Adrenal gland (tissue), 5 donors: ENCODE results near the gene DIPK1C.

ENCODE experiments used
- POLR2A ChIP-seq, 2 donors: fragments of 450-650 bp; IDR thresholded peaks; one replicate each; pipeline ENCODE4 v1.6.1; 2017; ENCODE audit warnings: antibody characterized with exemption in 2 of 2, mild to moderate bottlenecking in 2 of 2, moderate library complexity in 1 of 2
- TF ChIP-seq, protein P1 (sequence below), 6 experiments: fragments of 450-650 bp in 4 of 6; fragments of 200-600 bp in 2 of 6; sonication (generic) in 1 of 6; IDR thresholded peaks; 1 replicate in 5 of 6; 2 replicates in 1 of 6; pipeline versions ENCODE4 v1.5.1 to v1.8.0; 2016 to 2021; ENCODE audit warnings: antibody characterized with exemption in 6 of 6, mild to moderate bottlenecking in 2 of 6, moderate library complexity in 1 of 6
- donor health status: DM: no; HTN: no; CAD: no.

DNA sequence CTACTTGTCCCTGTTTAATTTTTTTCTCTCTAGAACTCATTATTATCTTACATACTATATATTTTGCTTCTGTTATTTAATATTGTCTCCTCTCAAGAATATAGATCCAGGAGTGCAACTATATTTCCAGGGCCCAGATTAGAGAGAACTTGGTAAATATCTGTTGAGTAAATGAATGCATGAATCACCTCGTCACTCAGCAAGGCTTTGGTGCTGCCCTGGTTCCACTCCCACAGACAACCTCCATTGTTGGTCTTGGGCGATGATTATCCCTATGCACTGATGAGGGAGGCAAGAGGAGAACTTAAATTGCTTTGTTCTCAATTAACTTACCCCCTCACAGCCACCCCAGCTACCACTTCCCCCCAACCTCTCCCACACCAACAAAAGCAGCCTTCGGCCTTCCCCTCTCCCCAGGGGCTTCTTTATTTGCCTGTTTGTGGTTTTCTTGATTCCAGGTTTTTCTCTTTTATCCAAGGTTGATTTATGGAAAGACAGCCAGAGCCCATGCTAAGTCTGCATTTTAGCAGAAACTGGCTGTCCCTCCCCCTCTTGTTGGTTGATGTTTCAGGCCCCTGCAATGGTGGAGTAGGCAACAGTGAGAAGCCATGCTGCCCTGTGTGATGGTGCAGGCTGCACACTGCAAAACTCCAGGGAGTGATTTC is 17.0 kb upstream of the DIPK1C start:
- TF ChIP-seq, protein P1, sequence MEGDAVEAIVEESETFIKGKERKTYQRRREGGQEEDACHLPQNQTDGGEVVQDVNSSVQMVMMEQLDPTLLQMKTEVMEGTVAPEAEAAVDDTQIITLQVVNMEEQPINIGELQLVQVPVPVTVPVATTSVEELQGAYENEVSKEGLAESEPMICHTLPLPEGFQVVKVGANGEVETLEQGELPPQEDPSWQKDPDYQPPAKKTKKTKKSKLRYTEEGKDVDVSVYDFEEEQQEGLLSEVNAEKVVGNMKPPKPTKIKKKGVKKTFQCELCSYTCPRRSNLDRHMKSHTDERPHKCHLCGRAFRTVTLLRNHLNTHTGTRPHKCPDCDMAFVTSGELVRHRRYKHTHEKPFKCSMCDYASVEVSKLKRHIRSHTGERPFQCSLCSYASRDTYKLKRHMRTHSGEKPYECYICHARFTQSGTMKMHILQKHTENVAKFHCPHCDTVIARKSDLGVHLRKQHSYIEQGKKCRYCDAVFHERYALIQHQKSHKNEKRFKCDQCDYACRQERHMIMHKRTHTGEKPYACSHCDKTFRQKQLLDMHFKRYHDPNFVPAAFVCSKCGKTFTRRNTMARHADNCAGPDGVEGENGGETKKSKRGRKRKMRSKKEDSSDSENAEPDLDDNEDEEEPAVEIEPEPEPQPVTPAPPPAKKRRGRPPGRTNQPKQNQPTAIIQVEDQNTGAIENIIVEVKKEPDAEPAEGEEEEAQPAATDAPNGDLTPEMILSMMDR (IDR thresholded peaks at IDR 0.05): no peak
- no peak for TF ChIP-seq POLR2A (IDR thresholded peaks at IDR 0.05)
